Left lobe of liver (tissue), 2 donors: ENCODE data around the gene TM2D3. TPM values are rescaled to one million over a fixed set of nuclear protein-coding genes. Genes with fewer than 3 reads are reported as not detected.

ENCODE experiments used
- ATAC-seq: fragments of 200-7000 bp; cut with Tn5 transposase; one replicate; pipeline ENCODE4 v1.9.1; 2020; ENCODE audit warnings: mild to moderate bottlenecking, moderate library complexity
- DNase-seq: peaks from one replicate; pipeline ENCODE4 v3.0.0-alpha.2; 2020; ENCODE audit warnings: low spot score
- total RNA-seq: library from RNA; stranded (reverse); gene quantifications from one replicate; pipeline ENCODE4 v1.2.1, GENCODE V29; 2021
- donor health status: DM: no; HTN: no; CAD: no; lungs with moderate emphysema.
- donor health status: DM: no; HTN: yes; CAD: no.

TM2D3 gene
- total RNA-seq, 1 donor from 2014 or later, result 30.4 TPM

DNA sequence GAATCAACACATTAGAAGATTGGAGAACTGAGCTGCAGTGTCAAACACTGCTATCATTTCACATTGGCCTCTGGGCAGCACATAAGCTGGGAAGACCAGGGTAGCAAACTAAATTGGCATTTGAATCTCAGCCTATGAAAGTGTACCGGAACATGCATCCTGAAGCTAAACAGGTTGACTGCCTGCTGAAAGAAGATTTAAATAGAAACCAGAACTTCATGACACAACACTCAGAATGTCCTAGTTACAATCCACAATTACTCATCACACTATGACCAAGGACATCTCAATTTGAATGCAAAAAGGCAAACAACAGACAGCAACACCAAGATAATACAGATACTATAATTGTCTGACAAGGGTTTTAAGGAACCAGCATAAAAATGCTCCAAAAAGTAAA, 26.2 kb downstream of the TM2D3 start:
- ATAC-seq (no peak), DNase-seq (no peak)

GRCh38 chr15:101625184-101625583, 27.0 kb downstream of the TM2D3 start:
- ATAC-seq (no peak), DNase-seq (no peak)

- DNase-seq, result no peak
- ATAC-seq, result no peak
Measured at GRCh38 chr15:101623367-101624304, 28.5 kb downstream of the TM2D3 start.

DNA sequence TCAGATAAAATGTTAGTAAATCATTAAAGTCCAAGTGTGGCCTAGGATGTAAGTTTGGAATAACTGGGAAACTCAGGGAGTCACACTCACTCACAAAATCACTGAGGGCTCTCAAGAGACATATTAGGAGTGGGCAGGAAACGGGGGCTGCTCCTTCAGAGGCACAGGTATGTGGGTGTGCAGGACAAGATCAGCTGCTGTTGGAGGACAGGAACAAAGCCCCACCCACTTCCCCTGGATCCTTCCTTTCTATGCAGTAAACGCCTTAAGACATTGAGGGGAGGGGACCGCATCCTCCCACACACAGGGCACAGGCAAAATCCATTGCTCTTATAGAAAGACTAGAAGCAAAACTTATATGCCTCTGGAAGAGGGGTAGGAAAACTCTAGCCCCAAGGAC, 30.2 kb downstream of the TM2D3 start:
- no peak for ATAC-seq
- DNase-seq, result no peak

- no peak for DNase-seq
- ATAC-seq, result no peak
Measured at GRCh38 chr15:101620671-101621070, 31.5 kb downstream of the TM2D3 start.

GRCh38 chr15:101619615-101619865, 32.6 kb downstream of the TM2D3 start:
- DNase-seq (no peak), ATAC-seq (no peak)

GRCh38 chr15:101618851-101619614, 33.1 kb downstream of the TM2D3 start:
- DNase-seq, result no peak
- no peak for ATAC-seq

GRCh38 chr15:101618076-101618475, 34.1 kb downstream of the TM2D3 start:
- DNase-seq (no peak), ATAC-seq (no peak)

- ATAC-seq (no peak), DNase-seq (peak; percentile 31)
Measured at GRCh38 chr15:101617390-101617965, 34.7 kb downstream of the TM2D3 start.

DNA sequence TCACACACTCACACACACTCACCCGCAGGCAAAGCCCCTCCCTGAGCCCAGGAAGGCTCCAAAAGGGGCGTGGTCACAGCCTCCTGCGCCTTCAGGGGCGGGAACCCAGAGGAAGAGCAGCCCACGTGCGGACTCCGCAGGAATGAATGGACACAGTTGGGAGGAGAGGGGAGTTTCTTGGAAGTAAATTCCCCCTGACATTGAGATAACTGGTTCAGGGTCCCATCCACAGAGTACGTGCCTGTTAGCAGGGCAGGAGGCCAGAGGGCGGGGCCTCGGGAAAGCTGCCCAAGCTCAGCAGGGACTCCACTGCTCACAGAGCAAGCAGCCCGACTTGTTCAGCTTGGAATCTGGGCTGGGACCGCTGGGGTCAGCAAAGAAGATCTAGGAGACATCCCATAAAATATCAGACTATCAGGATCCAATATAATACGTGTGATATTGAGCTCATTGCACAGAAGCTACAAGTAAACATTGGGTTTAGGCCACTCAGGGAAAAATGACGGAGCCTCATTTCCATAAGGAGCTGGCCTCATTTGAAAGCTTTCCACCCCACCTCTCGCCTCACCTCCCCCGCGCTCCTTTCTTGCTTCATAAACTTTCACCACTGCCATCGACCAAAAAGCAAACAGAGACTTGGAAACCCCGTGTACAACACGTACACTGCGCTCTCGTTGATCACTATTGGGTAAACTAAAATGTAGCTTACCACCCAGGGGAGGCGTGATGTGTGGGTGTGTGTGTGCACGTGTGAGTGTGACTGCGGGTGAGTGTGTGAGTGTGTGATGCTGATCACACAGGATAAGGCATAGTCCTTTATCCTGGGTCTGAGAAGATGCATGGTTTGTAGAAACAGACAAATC, 36.0 kb downstream of the TM2D3 start:
- DNase-seq, result peak; percentile 87
- peak; percentile 64 for ATAC-seq

DNA sequence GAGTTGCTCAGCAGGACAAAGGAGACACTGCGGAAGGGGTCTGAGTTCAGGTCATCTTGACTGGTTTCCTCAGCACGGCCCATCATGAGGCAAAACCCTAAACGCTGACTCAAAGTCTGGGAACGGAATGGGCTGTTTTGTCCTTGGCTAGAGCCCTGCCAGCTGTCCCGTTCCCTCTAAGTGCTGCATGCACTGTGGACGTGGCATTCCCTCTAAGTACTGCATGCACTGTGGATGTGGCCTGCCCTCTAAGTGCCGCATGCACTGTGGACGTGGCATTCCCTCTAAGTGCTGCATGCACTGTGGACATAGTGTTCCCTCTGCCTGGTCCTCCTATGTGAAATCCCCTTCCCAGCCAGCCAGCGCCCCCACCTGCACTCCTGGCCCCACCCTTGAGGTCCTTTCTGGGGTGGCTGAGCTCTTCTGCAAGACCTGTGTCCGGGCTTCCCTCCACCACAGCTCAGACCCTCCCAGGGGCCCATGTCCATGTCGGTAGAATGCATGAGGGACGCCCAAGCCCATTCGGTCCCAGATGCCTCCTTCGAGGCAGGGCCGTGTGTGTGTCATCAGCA, 36.7 kb downstream of the TM2D3 start:
- DNase-seq (peak; percentile 69), ATAC-seq (peak; percentile 51)

DNA sequence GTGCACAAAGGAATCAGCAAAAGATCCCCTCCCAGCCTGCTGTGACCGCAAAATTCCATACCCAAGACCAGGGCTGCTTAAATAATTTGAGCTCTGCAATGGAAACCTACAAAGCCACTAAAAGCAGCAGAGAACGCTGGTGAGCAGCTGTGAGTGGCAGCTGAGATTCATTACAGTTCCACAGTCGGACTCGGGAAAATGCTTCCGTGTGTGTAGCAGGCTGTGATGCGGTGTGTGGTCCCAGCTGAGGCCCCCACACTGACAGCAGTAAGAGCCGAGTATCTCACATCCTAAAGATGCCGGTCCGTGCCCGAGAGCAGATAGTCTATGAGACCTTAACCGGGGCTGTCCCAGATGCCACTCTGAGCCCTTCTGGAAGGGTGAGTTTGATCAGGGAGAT, 37.4 kb downstream of the TM2D3 start:
- no peak for ATAC-seq
- no peak for DNase-seq

DNA sequence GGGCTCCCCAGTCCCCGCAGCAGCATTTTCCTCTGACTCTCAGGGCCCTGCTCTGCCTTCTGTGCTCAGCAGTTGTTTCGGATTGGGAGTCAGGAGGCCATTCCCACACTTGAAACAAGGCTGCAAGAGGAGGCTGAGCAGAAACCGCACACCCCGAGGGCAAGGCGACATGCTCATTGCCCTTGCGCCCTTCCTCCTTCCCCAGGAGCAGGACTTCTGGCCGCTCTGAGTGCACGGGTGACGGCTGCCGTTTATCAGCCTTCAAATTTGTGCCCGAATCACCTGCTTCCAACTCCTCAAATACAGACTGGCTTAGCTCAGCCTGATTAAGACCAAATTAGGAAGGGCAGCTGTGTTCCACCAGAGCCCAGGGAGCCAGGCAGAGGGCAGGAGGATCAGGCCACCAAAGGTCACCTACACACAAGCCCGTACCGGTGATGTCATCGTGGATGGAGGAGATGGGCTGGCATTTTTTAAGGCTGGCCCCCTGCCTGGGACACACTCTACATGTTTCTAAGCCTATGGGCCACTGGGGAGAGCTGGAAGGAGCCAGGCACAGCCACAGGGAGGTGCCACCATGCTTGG, 38.1 kb downstream of the TM2D3 start:
- peak; percentile 50 for ATAC-seq
- DNase-seq, result peak; percentile 65

GRCh38 chr15:101613130-101614000, 38.8 kb downstream of the TM2D3 start:
- ATAC-seq, result peak; percentile 50
- DNase-seq, result peak; percentile 91

- ATAC-seq (no peak), DNase-seq (no peak)
Measured at GRCh38 chr15:101612676-101613075, 39.5 kb downstream of the TM2D3 start.

- no peak for DNase-seq
- no peak for ATAC-seq
Measured at GRCh38 chr15:101611580-101612299, 40.4 kb downstream of the TM2D3 start.

- DNase-seq, result no peak
- no peak for ATAC-seq
Measured at GRCh38 chr15:101611007-101611406, 41.2 kb downstream of the TM2D3 start.

DNA sequence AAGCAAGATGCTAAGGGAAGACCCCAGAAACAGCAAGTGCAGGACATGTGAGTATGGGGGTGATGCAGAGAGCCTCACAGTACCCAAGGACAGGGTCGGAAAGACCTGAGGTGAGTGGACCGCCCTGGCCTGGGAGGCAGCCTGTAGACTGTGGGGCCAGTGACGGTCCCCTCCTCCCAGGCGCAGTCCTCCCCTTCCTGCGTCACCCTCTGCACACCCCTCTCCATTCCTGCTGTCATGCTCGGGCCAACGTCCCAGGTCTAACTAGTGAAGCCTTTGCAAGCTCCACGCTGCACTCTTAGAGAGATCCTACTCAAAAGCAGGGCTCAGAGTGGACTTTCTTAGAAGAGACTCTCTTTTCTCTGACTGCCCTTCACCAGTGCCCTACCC, 41.6 kb downstream of the TM2D3 start:
- DNase-seq (no peak), ATAC-seq (no peak)
